Left cardiac atrium (tissue), 4 donors: ENCODE results near the gene SUGP2. TPM values are rescaled to one million over a fixed set of nuclear protein-coding genes. Genes with fewer than 3 reads are reported as not detected.
"Not testable (repeated sequence)": the region's sequence is repeated elsewhere in the genome, so short reads cannot be mapped to it uniquely, and the experiment has no call there.

ENCODE experiments used
- ATAC-seq, 2 donors: fragments of 200-7000 bp; cut with Tn5 transposase; one replicate each; pipeline ENCODE4 v1.9.1; 2020; ENCODE audit warnings: mild to moderate bottlenecking in 2 of 2, moderate library complexity in 2 of 2
- DNase-seq: peaks from one replicate; pipeline ENCODE4 v3.0.0-alpha.2; 2020
- intact Hi-C, 2 donors: fragments of 100-400 bp; cut with DNase I; formaldehyde crosslinking; loops; one replicate each; pipeline versions ENCODE4 v1.14.1 to v1.15.1; 2022 to 2023
- total RNA-seq, 2 donors: library from RNA; stranded (reverse); fragmentation: NEBNext Ultra II Directional; extraction: Animal tissue kit (Norgen Biotek cat#: 25700); gene quantifications; one replicate each; pipeline ENCODE4 v1.2.1, GENCODE V29; 2021
- donor health status: DM: no; HTN: yes; CAD: no.
- donor health status: DM: no; HTN: yes; CAD: no; lungs with severe emphysema.
- donor health status: DM: yes; HTN: yes; CAD: no.
- donor health status: Dilated cardiomyopathy.

Gene SUGP2
- total RNA-seq, 2 donors from 2014 or later = 59.7 to 63.7 TPM

DNA sequence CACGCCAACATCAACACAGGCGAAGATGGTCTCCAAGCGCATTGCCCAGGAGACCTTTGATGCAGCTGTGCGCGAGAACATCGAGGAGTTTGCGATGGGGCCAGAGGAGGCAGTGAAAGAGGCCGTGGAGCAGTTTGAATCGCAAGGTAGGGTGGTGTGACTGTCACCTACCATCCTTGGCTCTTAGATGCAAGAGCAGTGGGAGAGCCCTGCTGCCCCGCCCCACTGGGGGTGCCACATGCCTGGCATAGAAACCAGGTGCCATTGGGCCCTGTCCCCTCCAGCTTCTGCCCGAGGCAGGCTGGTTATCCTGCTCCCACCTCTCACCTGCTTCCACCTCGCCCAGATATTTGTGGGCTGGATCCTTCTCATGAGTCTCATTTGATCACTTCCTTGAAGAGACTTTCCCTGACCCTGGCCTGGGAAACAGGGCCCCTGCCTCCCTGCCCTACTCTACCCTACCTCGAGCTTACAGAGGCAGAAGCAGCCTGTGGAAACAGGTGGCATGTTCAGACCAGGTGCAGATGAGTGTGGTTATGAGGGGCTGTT is 9.5 kb upstream of the SUGP2 start:
- ATAC-seq = no peak
- intact Hi-C loops = no loop called here
- DNase-seq = no peak

DNA sequence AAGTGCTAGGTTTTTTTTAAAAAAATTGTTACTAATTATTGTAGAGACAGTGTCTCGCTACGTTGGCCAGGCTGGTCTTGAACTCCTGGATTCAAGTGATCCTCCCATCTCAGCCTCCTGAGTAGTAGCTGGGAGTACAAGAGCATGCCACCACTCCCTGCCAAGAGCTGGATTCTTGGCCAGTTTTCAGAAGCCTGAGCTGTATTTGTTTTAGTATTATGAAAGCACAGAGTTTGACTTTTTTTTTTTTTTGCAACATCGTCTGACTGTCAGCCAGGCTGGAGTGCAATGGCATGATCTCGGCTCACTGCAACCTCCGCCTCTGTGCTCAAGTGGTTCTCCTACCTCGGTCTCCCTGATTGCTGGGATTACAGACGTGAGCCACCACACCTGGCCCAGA is 7.1 kb upstream of the SUGP2 start:
- peak; percentile 64 to 65 for ATAC-seq
- peak; percentile 72 for DNase-seq
- intact Hi-C loops = no loop called here

DNA sequence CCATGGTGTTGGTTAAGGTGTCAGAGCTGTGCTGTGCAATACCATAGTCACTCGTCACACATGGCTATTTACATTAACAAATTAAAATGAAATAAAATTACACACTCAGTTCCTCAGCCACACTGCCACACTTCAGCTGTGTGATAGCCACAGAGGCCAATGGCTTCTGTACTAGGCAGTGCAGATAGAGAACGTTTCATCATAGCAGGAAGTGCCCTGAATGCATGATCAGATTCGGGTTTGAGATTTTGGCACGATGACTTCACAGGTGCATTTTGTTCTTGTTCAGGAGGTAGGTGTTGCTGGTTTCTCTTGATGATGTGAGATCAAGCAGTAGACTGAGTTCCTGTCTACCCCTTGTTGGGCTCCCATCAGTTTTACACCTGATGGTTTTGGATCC is 6.6 kb upstream of the SUGP2 start:
- ATAC-seq = no peak
- DNase-seq = no peak
- intact Hi-C loops = no loop called here

DNA sequence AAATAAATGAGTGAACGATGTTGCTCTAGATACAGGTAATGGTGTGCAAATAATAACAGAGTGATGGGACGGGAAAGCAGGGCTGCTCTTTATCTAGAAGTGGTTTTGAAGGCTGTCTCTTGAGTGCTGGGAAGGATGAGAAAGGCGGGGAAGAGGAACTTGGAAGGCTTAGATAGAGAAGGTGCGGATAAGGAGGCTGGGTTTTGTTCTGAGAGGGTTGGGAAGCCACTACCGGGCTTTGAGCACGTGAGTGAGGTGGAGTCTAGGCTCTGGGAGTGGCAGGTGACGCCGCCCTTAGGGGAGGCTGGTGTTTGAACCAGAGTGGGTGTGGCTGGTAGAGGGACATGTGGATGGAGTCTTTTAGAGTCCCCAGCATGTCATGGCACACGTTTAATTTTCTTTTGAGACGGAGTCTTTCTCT is 897 bp upstream of the SUGP2 start:
- intact Hi-C loops = no loop called here
- ATAC-seq (peak in 1 of 2 donors; percentile 54), DNase-seq (peak; percentile 60)

- DNase-seq = no peak
- ATAC-seq = no peak
- intact Hi-C loops = no loop called here
Observed at GRCh38 chr19:19033176-19033425, 216 bp downstream of the SUGP2 start.

GRCh38 chr19:19032420-19033175 is 719 bp downstream of the SUGP2 start:
- ATAC-seq (peak; percentile 79 to 84), DNase-seq (peak; percentile 93)
- intact Hi-C loops = no loop called here

- intact Hi-C loops = no loop called here
- no peak for DNase-seq
- ATAC-seq = no peak
Observed at GRCh38 chr19:19031891-19032290, 1.4 kb downstream of the SUGP2 start.

DNA sequence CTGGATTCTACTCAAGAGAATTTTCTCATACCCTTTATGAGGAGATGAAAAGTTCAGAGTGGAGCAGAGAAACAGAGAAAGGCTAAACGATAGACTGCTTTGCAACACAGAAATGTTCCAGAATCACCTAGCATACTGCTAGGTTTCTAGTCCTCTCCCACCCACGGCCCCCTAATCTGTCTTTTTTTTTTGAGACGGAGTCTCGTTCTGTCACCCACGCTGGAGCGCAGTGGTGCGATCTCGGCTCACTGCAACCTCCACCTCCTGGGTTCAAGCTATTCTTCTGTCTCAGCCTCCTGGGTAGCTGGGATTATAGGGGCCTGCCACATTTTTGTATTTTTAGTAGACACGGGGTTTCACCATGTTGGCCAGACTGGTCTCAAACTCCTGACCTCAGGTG is 4.8 kb downstream of the SUGP2 start:
- DNase-seq = no peak
- ATAC-seq = no peak
- intact Hi-C loops = no loop called here

GRCh38 chr19:19027228-19027627 is 6.1 kb downstream of the SUGP2 start:
- DNase-seq (no peak), ATAC-seq (no peak)
- intact Hi-C loops = no loop called here

- ATAC-seq (peak; percentile 24 to 36), DNase-seq (no peak)
- intact Hi-C loops = no loop called here
Observed at GRCh38 chr19:19026299-19026971, 6.9 kb downstream of the SUGP2 start.

DNA sequence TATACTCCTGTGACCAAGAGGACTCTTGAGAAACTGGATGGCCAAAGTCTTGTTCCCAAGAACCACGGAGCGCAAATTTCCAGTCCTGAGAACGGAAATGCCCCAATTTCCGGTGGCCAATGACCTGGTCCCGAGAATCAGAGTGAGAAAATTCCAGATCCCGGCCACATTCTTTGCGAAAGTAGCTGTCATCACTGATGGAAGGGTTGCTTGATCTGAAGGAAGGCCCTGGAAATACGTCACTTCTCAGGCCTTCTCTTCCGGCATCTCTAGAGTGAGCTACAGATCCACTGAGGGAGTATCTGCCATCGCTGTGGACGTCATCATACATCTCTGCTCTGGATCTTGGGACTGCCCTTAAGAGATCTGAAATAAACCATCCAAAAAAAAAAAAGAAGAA is 7.5 kb downstream of the SUGP2 start:
- DNase-seq (no peak), ATAC-seq (no peak)
- intact Hi-C loops = no loop called here

- DNase-seq, ATAC-seq, intact Hi-C loops: not testable (repeated sequence)
Observed at GRCh38 chr19:19023376-19023775, 9.9 kb downstream of the SUGP2 start.

DNA sequence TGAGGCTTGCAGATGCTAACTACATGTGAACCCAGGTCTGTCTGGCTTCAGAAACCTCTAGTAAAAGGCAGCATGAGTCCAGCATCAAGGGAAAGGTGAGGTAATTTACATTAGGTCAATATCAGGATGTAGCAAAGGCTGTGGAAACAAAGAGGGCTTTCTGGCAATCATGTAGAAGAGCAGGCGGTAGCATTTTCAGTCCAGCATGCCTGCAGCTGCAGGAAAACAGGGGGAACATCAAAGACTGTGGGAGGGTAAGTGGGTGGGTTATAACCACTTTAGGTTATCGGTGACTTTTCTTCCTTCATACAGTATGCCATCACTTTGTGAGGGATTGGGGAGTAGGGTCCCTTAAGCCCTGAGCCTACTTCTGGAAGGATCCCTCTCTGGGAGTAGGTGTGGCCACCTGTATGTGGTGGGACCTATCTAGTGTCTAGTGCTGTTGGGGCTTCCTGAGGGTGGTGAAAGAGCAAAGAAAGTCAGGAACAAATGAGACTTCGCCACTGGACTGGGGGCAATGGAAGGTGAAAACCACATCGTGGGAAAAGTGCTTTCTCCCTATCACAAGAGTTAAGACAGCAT is 10.8 kb downstream of the SUGP2 start:
- ATAC-seq (no peak), DNase-seq (no peak)
- intact Hi-C loops = no loop called here

DNA sequence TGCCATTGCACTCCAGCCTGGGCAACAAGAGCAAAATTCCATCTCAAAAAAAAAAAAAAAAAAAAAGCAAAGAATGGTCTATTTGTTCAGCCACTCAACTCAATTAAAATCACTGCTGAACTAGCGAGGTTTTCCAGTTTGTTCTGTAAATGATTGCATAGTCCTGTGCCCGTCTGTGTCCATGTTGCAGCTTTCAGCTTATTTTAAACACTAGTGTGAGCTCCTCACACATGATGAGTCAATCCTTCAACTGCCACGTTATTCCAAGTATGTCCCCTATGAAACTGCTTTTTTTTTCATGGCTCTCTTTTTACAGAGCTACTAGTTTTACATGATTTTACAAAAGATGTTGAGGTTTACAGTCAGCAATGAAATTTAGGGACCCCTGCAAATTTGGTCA is 12.2 kb downstream of the SUGP2 start:
- no peak for DNase-seq
- ATAC-seq = no peak
- intact Hi-C loops = no loop called here

DNA sequence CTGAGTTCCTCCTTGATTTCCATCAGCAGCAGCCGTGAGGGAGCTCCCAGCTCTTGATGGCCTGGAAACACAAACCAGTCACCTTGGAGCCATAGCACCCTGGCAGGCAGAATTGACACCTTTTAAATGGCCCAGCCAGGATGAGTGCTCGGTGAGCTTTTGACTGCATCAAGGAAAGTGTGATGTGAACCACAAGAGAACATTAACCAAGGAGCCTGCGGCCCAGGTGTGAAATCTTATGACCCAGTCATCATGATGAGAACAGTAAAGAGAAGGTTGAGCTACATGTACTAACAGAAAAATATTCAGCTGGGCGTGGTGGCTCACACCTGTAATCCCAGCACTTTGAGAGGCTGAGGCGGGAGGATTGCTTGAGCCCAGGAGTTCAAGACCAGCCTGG is 22.8 kb downstream of the SUGP2 start:
- no peak for ATAC-seq
- intact Hi-C loops = no loop called here
- no peak for DNase-seq

GRCh38 chr19:19009951-19010350 is 23.4 kb downstream of the SUGP2 start:
- intact Hi-C loops = no loop called here
- DNase-seq (no peak), ATAC-seq (no peak)

DNA sequence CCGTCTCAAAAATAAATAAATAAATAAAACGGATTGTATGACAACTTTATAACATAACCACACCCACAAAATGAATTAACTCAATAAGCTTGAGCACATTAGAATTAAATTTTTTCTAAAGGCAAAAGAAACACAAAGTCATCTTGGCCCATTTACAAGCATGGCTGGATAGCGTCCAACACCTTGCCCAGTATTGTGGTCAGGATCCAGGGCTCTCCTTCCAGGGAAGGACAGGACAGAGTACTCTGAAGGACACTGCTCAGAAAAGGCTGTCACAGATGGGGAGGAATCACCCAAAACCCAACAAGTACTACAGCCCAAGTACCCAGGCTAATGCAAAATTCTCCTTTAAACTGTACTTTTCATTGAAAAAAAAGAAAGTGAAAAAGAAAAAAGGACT is 27.1 kb downstream of the SUGP2 start:
- DNase-seq (no peak), ATAC-seq (peak in 1 of 2 donors; percentile 33)
- intact Hi-C loops = no loop called here

- ATAC-seq (no peak), DNase-seq (no peak)
- intact Hi-C loops = no loop called here
Observed at GRCh38 chr19:19004144-19004543, 29.2 kb downstream of the SUGP2 start.

GRCh38 chr19:18999896-19000620 is 33.3 kb downstream of the SUGP2 start:
- DNase-seq (no peak), ATAC-seq (no peak)
- intact Hi-C loops = no loop called here
